MCF 10A (cell line): ENCODE data around the gene COTL1. TPM values are rescaled to one million over a fixed set of nuclear protein-coding genes. Genes with fewer than 3 reads are reported as not detected.

Experiments
- BruUV-seq: library from RNA; stranded (reverse); fragments of 400-500 nt; replicated peaks from 2 replicates; lab custom pipeline; 2021; lab: Mats Ljungman, UMichigan
- CTCF ChIA-PET: fragments of 300-600 bp; sonication (Branson Sonifier 250); formaldehyde crosslinking; extraction: SDS; loops from one replicate; lab custom pipeline; 2021; ENCODE audit warnings: antibody characterized with exemption, inconsistent platforms; lab: Yijun Ruan, JAX
- POLR2A ChIA-PET: fragments of 300-600, 350-650 bp; sonication (Branson Sonifier 250); formaldehyde crosslinking; extraction: SDS; loops from one replicate; lab custom pipeline; 2020; ENCODE audit warnings: antibody characterized with exemption, inconsistent platforms; lab: Yijun Ruan, JAX
- DNase-seq: peaks from one replicate; pipeline ENCODE4 v3.0.0-alpha.2; 2018; ENCODE audit not compliant: unreplicated experiment
- H3K27ac Mint-ChIP-seq: one replicate; pipeline ENCODE4 v1.8.0; 2022; ENCODE audit warnings: mild to moderate bottlenecking, low read depth, mixed read lengths; ENCODE audit not compliant: unreplicated experiment
- H3K27me3 Mint-ChIP-seq: one replicate; pipeline ENCODE4 v1.8.0; 2022; ENCODE audit warnings: mixed read lengths; ENCODE audit not compliant: insufficient read depth, unreplicated experiment
- H3K36me3 Mint-ChIP-seq: one replicate; pipeline ENCODE4 v1.8.0; 2022; ENCODE audit warnings: mild to moderate bottlenecking, moderate library complexity, mixed read lengths; ENCODE audit not compliant: insufficient read depth, unreplicated experiment
- H3K4me1 Mint-ChIP-seq: one replicate; pipeline ENCODE4 v1.8.0; 2022; ENCODE audit warnings: mixed read lengths; ENCODE audit not compliant: insufficient read depth, unreplicated experiment
- H3K4me3 Mint-ChIP-seq: one replicate; pipeline ENCODE4 v1.8.0; 2022; ENCODE audit warnings: mild to moderate bottlenecking, moderate library complexity, mixed read lengths; ENCODE audit not compliant: unreplicated experiment
- H3K9me3 Mint-ChIP-seq: one replicate; pipeline ENCODE4 v1.8.0; 2022; ENCODE audit warnings: mixed read lengths; ENCODE audit not compliant: unreplicated experiment
- CTCF ChIP-seq: fragments of 200-600 bp; IDR thresholded peaks from one replicate; pipeline ENCODE4 v1.8.0; 2022; ENCODE audit warnings: antibody characterized with exemption, mild to moderate bottlenecking; ENCODE audit not compliant: unreplicated experiment
- intact Hi-C: fragments of 100-400 bp; cut with micrococcal nuclease; formaldehyde crosslinking; loops from 2 replicates; pipeline ENCODE4 v1.14.1; 2022
- total RNA-seq: library from RNA; stranded (reverse); gene quantifications from 2 replicates; pipeline ENCODE4 v1.2.3, GENCODE V29; 2022

COTL1 gene
- total RNA-seq, 1 experiment from 2014 or later, result 269 TPM

GRCh38 chr16:84643674-84644073, 25.8 kb upstream of the COTL1 start:
- ChIA-PET POLR2A (interaction anchor here (0.6 to 2.2 kb wide), 14 partner anchors 23 to 1990 kb away, joined by 3 to 11 read pairs (median 4); partner anchors contain the start of genes COTL1 and MEAK7), CTCF (interaction anchor here (0.7 to 1.8 kb wide), 7 partner anchors 32 to 110 kb away, joined by 3 to 8 read pairs (median 5); no protein-coding TSS in a partner anchor)
- H3K27ac Mint-ChIP-seq, result no peak overlapping the region

DNA sequence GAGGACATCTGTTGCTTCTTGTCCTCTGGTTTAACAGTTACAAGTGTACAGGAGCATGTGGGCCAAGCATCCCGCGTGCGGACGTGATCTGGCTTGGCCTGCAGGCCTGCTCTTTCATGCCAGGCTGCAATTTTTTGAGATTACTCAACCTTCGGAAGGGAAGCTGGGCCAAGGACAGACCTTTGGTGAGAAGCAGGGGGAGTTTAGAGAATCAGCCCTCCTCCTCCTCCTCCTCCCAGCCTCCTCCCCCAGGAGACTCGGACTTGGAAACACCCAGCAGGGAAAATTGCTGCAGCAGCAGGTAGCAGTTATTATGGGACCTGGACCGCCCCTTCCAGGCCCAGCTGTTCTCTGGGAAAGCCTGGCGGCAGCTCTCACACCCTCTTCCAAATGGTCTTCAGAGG, 25.3 kb upstream of the COTL1 start:
- no peak for TF ChIP-seq CTCF
- intact Hi-C loops, result no loop called here
- Mint-ChIP-seq H3K4me1 (peaks cover 37% of the 10 kb centered on the region), H3K9me3 (no peaks in the 10 kb centered on the region), H3K36me3 (no peaks in the 10 kb centered on the region), H3K27ac (peak overlapping the region; percentile 13), H3K27me3 (no peaks in the 10 kb centered on the region), H3K4me3 (no peak overlapping the region)
- DNase-seq, result peak; percentile 90
- no TSS peak for BruUV-seq
- ChIA-PET CTCF (interaction anchor here (0.9 to 1.8 kb wide), 7 partner anchors 20 to 137 kb away, joined by 3 to 6 read pairs (median 4); no protein-coding TSS in a partner anchor), POLR2A (interaction anchor here (0.6 to 1.9 kb wide), 13 partner anchors 22 to 1989 kb away, joined by 3 to 11 read pairs (median 4); partner anchors contain the start of genes COTL1 and MEAK7)

More at GRCh38 chr16:84643674-84644073, 25.8 kb upstream of the COTL1 start:
- TF ChIP-seq CTCF, result no peak
- Mint-ChIP-seq H3K4me3 (no peak overlapping the region), H3K9me3 (no peaks in the 10 kb centered on the region), H3K27me3 (no peaks in the 10 kb centered on the region), H3K4me1 (peaks cover 37% of the 10 kb centered on the region), H3K36me3 (no peaks in the 10 kb centered on the region)
- no TSS peak for BruUV-seq
- DNase-seq, result peak; percentile 50
- intact Hi-C loops, result no loop called here

DNA sequence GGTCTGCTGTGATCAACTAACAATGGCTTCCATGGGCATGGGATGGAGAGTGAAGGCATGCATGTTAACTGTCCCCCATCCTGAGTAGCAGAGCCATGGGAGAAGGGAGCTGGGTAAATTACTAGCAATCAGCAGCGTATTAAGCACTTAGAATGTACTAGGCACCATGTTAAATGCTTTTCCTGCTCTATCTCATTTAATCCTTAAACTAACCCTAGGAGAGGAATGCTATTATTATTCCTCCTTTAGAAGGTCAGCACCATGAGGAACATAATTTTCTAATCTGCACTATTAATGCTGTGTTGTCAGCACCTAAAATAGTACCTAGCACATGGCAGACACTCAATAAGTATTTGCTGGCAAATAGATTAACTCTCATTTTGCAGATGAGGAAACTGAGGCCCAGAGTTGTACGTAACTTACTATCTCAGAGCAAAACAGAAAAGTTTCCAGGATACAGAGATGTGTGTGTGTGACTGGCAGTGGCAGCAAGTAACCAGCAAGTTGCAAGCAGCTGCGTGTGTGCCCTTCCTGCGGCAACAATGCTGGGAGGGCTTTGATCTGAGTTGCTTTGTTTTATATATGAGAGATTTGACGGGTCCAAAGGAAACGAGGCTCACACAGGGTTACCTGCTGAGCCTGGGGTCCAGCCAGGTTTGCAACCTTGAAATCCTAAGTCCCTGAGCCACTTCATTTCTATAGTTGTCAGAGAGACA, 23.9 kb upstream of the COTL1 start:
- Mint-ChIP-seq H3K4me1 (peaks cover 37% of the 10 kb centered on the region), H3K4me3 (no peak overlapping the region), H3K9me3 (no peaks in the 10 kb centered on the region), H3K27me3 (no peaks in the 10 kb centered on the region), H3K27ac (no peak overlapping the region), H3K36me3 (no peaks in the 10 kb centered on the region)
- ChIA-PET CTCF (interaction anchor here (0.5 to 1.8 kb wide), 7 partner anchors 15 to 123 kb away, joined by 3 to 6 read pairs (median 5); no protein-coding TSS in a partner anchor), POLR2A (interaction anchor here (1.7 to 1.9 kb wide), 2 partner anchors 21 to 89 kb away, joined by 4 to 11 read pairs; no protein-coding TSS in a partner anchor)
- BruUV-seq, result no TSS peak
- intact Hi-C loops, result no loop called here
- no peak for TF ChIP-seq CTCF
- DNase-seq, result no peak

GRCh38 chr16:84640145-84640544, 22.3 kb upstream of the COTL1 start:
- H3K4me1 Mint-ChIP-seq, result peaks cover 37% of the 10 kb centered on the region
- ChIA-PET CTCF (no interaction called here), POLR2A (no interaction called here)
- peak overlapping the region; percentile 17 for H3K27ac Mint-ChIP-seq
- no peaks in the 10 kb centered on the region for H3K36me3 Mint-ChIP-seq
- DNase-seq, result no peak
- no peaks in the 10 kb centered on the region for H3K9me3 Mint-ChIP-seq
- intact Hi-C loops, result no loop called here
- no peak overlapping the region for H3K4me3 Mint-ChIP-seq
- H3K27me3 Mint-ChIP-seq, result no peaks in the 10 kb centered on the region
- no peak for TF ChIP-seq CTCF
- BruUV-seq, result no TSS peak
